HepG2 (cell line): ENCODE measurements around the gene OR6B2. TPM values are rescaled to one million over a fixed set of nuclear protein-coding genes. Genes with fewer than 3 reads are reported as not detected.

Experiments used
- ATAC-seq: fragments of 200-7000 bp; cut with Tn5 transposase; 3 replicates; pipeline ENCODE4 v1.9.1; 2020; ENCODE audit warnings: mild to moderate bottlenecking, moderate library complexity
- BruUV-seq: library from RNA; stranded (reverse); fragments of 400-500 nt; replicated peaks from 2 replicates; lab custom pipeline; 2021; lab: Mats Ljungman, UMichigan
- CTCF ChIA-PET: fragments of 300-600 bp; formaldehyde crosslinking; extraction: SDS; loops from one replicate; lab custom pipeline; 2021; ENCODE audit warnings: low total read pairs, inconsistent platforms, low intra/inter-chr PET ratio; lab: Yijun Ruan, JAX
- POLR2A ChIA-PET: fragments of 350-600 bp; sonication (Branson Sonifier 250); formaldehyde crosslinking; loops from one replicate; lab custom pipeline; 2020; ENCODE audit warnings: antibody characterized with exemption, inconsistent platforms; lab: Yijun Ruan, JAX
- DNase-seq: peaks from one replicate; pipeline ENCODE4 v3.0.0-alpha.2; 2015; ENCODE audit warnings: low spot score
- FAIRE-seq: peaks from 3 replicates; lab custom pipeline; 2011; peaks lifted over from hg19 to GRCh38; lab: Jason Lieb, UNC
- H2AFZ ChIP-seq: one replicate; pipeline ENCODE4 v1.6.1; 2011; ENCODE audit warnings: low read length, inconsistent platforms
- H3K27ac ChIP-seq: fragments of 300-600 bp; 3 replicates; pipeline ENCODE4 v1.8.0; 2011; ENCODE audit warnings: mixed run types, mild to moderate bottlenecking, mixed read lengths, low read length, inconsistent platforms; ENCODE audit not compliant: insufficient read depth; ENCODE audit errors: extremely low read length
- H3K27me3 ChIP-seq, 2 experiments: fragments of 200-600 bp in 1 of 2; 2 replicates in 1 of 2; 3 replicates in 1 of 2; pipeline versions ENCODE4 v1.6.0 to v1.8.0; 2011; ENCODE audit warnings: low read length in 2 of 2, mild to moderate bottlenecking in 2 of 2, moderate library complexity in 2 of 2, inconsistent platforms in 1 of 2; ENCODE audit not compliant: insufficient read depth in 2 of 2, control insufficient read depth in 1 of 2
- H3K36me3 ChIP-seq, 2 experiments: fragments of 200-600 bp in 1 of 2; replicated peaks in 1 of 2; 2 replicates in 1 of 2; 3 replicates in 1 of 2; pipeline versions ENCODE4 v1.5.1 to v1.8.0; 2011; ENCODE audit warnings: low read length in 2 of 2, inconsistent platforms in 1 of 2; ENCODE audit not compliant: insufficient read depth in 2 of 2, control insufficient read depth in 1 of 2
- H3K4me1 ChIP-seq: 2 replicates; pipeline ENCODE4 v1.5.1; 2012; ENCODE audit warnings: low read length, inconsistent platforms; ENCODE audit not compliant: insufficient read depth
- H3K4me2 ChIP-seq: 2 replicates; pipeline ENCODE4 v1.6.0; 2011; ENCODE audit warnings: low read depth, low read length, inconsistent platforms
- H3K4me3 ChIP-seq, 3 experiments: fragments of 200-600 bp in 1 of 3; sonication (generic), shearing (Covaris generic) in 1 of 3; replicated peaks in 1 of 3; 2 replicates each; pipeline ENCODE4 v1.5.1; 2011 to 2016; ENCODE audit warnings: low read length in 3 of 3, inconsistent platforms in 2 of 3, low read depth in 2 of 3, mild to moderate bottlenecking in 2 of 3, control low read depth in 1 of 3, mixed read lengths in 1 of 3; ENCODE audit not compliant: insufficient read depth in 1 of 3
- H3K79me2 ChIP-seq: one replicate; pipeline ENCODE4 v1.6.1; 2011; ENCODE audit warnings: low read length, inconsistent platforms; ENCODE audit not compliant: insufficient read depth
- H3K9ac ChIP-seq: 2 replicates; pipeline ENCODE4 v1.6.0; 2011; ENCODE audit warnings: mild to moderate bottlenecking, low read depth, low read length, inconsistent platforms; ENCODE audit not compliant: insufficient read depth
- H3K9me3 ChIP-seq: 2 replicates; pipeline ENCODE4 v1.5.1; 2012; ENCODE audit warnings: mild to moderate bottlenecking, low read length
- H4K20me1 ChIP-seq: 2 replicates; pipeline ENCODE4 v1.6.0; 2011; ENCODE audit warnings: inconsistent platforms, mild to moderate bottlenecking, low read length, moderate library complexity; ENCODE audit not compliant: insufficient read depth
- BRCA1 ChIP-seq: sonication (generic); formaldehyde crosslinking; IDR thresholded peaks from 2 replicates; pipeline ENCODE4 v1.4.0; 2020; ENCODE audit warnings: missing genetic modification reagents
- HOXA5 ChIP-seq: sonication (generic); formaldehyde crosslinking; IDR thresholded peaks from 2 replicates; pipeline ENCODE4 v1.4.0; 2020; ENCODE audit warnings: missing genetic modification reagents
- KDM6A ChIP-seq: IDR thresholded peaks from 2 replicates; pipeline ENCODE4 v1.6.1; 2016; ENCODE audit warnings: low read depth
- MTA1 ChIP-seq: sonication (generic); formaldehyde crosslinking; IDR thresholded peaks from 2 replicates; pipeline ENCODE4 v1.4.0; 2020; ENCODE audit warnings: missing genetic modification reagents, mild to moderate bottlenecking, borderline replicate concordance
- PHF5A ChIP-seq: IDR thresholded peaks from one replicate; pipeline ENCODE4 v1.6.1; 2018; ENCODE audit warnings: low read depth, missing genetic modification reagents; ENCODE audit not compliant: unreplicated experiment
- RFXANK ChIP-seq: IDR thresholded peaks from 2 replicates; pipeline ENCODE4 v1.6.1; 2016
- SALL1 ChIP-seq: sonication (generic); formaldehyde crosslinking; IDR thresholded peaks from 2 replicates; pipeline ENCODE4 v1.8.0; 2022; ENCODE audit warnings: mild to moderate bottlenecking, missing genetic modification reagents
- SNAI1 ChIP-seq: sonication (generic); formaldehyde crosslinking; IDR thresholded peaks from 2 replicates; pipeline ENCODE4 v1.5.0; 2020; ENCODE audit warnings: mild to moderate bottlenecking, missing genetic modification reagents, borderline replicate concordance
- TP53 ChIP-seq: sonication (generic); formaldehyde crosslinking; conservative IDR thresholded peaks from 2 replicates; pipeline ENCODE4 v1.4.0; 2020; ENCODE audit warnings: missing genetic modification reagents
- WIZ ChIP-seq: sonication (generic); formaldehyde crosslinking; IDR thresholded peaks from 2 replicates; pipeline ENCODE4 v1.5.1; 2020; ENCODE audit warnings: mild to moderate bottlenecking, missing genetic modification reagents
- ZBTB10 ChIP-seq: sonication (generic); formaldehyde crosslinking; IDR thresholded peaks from 2 replicates; pipeline ENCODE4 v1.4.0; 2020; ENCODE audit warnings: missing genetic modification reagents, borderline replicate concordance
- ZGPAT ChIP-seq: IDR thresholded peaks from 2 replicates; pipeline ENCODE4 v1.6.1; 2016; ENCODE audit warnings: mild to moderate bottlenecking
- ZNF354B ChIP-seq: sonication (generic); formaldehyde crosslinking; IDR thresholded peaks from 2 replicates; pipeline ENCODE4 v1.8.0; 2022; ENCODE audit warnings: mild to moderate bottlenecking, missing genetic modification reagents
- ZNF574 ChIP-seq: sonication (generic); formaldehyde crosslinking; IDR thresholded peaks from 2 replicates; pipeline ENCODE4 v1.4.0; 2020; ENCODE audit warnings: missing genetic modification reagents
- ZNF629 ChIP-seq: sonication (generic); formaldehyde crosslinking; conservative IDR thresholded peaks from 2 replicates; pipeline ENCODE4 v1.5.0; 2020; ENCODE audit warnings: missing genetic modification reagents
- ZNF644 ChIP-seq: IDR thresholded peaks from 2 replicates; pipeline ENCODE4 v1.6.1; 2016; ENCODE audit warnings: low read depth
- in situ Hi-C: cut with HindIII; loops from 2 replicates; pipeline ENCODE4 v1.10.0; 2017; ENCODE audit warnings: low pct_unique_long_range_greater_than_20kb; ENCODE audit not compliant: extremely low pct_ligation_motif_present
- intact Hi-C: fragments of 100-400 bp; cut with micrococcal nuclease; formaldehyde crosslinking; loops from one replicate; pipeline ENCODE4 v1.10.0; 2022; ENCODE audit not compliant: unreplicated experiment
- polyA plus RNA-seq, 8 experiments: library from polyadenylated mRNA; depleted of rRNA in 3 of 8; stranded (reverse) in 7 of 8; unstranded in 1 of 8; fragments of >200 nt; fragmentation: Illumina TruSeq in 4 of 8; extraction: Trizol in 4 of 8; gene quantifications; 2 replicates each; pipeline versions ENCODE4 v1.2.1 to v1.2.3, GENCODE V29; 2011 to 2016; ENCODE audit warnings: low read depth in 4 of 8, missing spikeins in 1 of 8, mixed read lengths in 1 of 8; ENCODE audit not compliant: insufficient read depth in 1 of 8
- total RNA-seq, 5 experiments: library from RNA; depleted of rRNA; stranded (reverse); fragments of >200 nt; fragmentation: Illumina TruSeq; extraction: Trizol; gene quantifications; 2 replicates each; pipeline ENCODE4 v1.2.3, GENCODE V29; 2016; ENCODE audit warnings: low read depth in 1 of 5
- TF ChIP-seq, protein P1 (sequence below): sonication (generic); formaldehyde crosslinking; IDR thresholded peaks from 2 replicates; pipeline ENCODE4 v1.4.0; 2020; ENCODE audit warnings: missing genetic modification reagents
- TF ChIP-seq, protein P2 (sequence below): sonication (generic); formaldehyde crosslinking; IDR thresholded peaks from 2 replicates; pipeline ENCODE4 v1.5.0; 2020; ENCODE audit warnings: mild to moderate bottlenecking, low read depth, missing genetic modification reagents, borderline replicate concordance

Gene OR6B2
- total and polyA plus RNA-seq, 2 of the 13 experiments (the other 11 are each of a cell fraction or from before 2014, with no cell fraction given) = not detected

DNA sequence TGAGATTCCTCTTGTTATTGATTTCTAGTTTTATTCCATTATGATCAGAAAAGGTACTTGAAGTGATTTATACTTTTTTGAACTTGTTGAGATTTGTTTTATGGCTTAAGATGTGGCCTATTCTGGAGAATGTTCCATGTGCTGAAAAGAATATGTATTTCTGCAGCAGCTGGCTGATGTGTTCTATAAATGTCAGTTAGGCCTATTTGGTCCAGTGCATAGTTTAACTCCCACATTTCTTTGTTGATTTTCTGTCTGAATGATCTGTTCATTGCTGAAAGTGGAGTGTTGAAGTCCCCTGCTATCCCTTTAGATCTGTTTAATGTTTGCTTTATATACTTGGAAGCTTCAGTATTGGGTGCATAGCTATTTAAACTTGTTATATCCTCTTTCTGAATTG lies 7.1 kb upstream of the OR6B2 start:
- no peak for ATAC-seq
- Histone ChIP-seq H3K79me2 (no peaks in the 10 kb centered on the region), H3K4me2 (no peak overlapping the region), H4K20me1 (no peaks in the 10 kb centered on the region), H3K4me1 (no peaks in the 10 kb centered on the region), H3K27me3 (peaks cover 2 to 38% of the 10 kb centered on the region in 2 experiments; a peak in 4 of 5 replicates), H3K9ac (no peak overlapping the region), H3K27ac (no peak overlapping the region), H3K9me3 (no peaks in the 10 kb centered on the region), H3K4me3 (no peak overlapping the region), H3K36me3 (no peaks in the 10 kb centered on the region), H2AFZ (no peak overlapping the region)
- in situ Hi-C loops (no loop called here), intact Hi-C loops (no loop called here)
- CTCF ChIA-PET = no interaction called here
- BruUV-seq = no TSS peak
- POLR2A ChIA-PET = no interaction called here
- no peak for FAIRE-seq
- DNase-seq = no peak
- TF ChIP-seq HOXA5 (CRISPR knock-in tag) (no peak), ZBTB10 (CRISPR knock-in tag) (no peak), KDM6A (CRISPR knock-in tag) (no peak), ZNF644 (no peak), MTA1 (no peak), ZGPAT (CRISPR knock-in tag) (no peak), BRCA1 (CRISPR knock-in tag) (no peak), SNAI1 (CRISPR knock-in tag) (no peak), WIZ (no peak), PHF5A (CRISPR knock-in tag) (no peak), TP53 (CRISPR knock-in tag) (no peak), RFXANK (CRISPR knock-in tag) (no peak), ZNF629 (CRISPR knock-in tag) (no peak), ZNF574 (CRISPR knock-in tag) (no peak), ZNF354B (CRISPR knock-in tag) (no peak), SALL1 (CRISPR knock-in tag) (no peak)
- TF ChIP-seq, protein P1, sequence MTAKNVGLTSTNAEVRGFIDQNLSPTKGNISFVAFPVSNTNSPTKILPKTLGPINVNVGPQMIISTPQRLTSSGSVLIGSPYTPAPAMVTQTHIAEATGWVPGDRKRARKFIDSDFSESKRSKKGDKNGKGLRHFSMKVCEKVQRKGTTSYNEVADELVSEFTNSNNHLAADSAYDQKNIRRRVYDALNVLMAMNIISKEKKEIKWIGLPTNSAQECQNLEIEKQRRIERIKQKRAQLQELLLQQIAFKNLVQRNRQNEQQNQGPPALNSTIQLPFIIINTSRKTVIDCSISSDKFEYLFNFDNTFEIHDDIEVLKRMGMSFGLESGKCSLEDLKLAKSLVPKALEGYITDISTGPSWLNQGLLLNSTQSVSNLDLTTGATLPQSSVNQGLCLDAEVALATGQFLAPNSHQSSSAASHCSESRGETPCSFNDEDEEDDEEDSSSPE (CRISPR knock-in tag) = no peak
- TF ChIP-seq, protein P2, sequence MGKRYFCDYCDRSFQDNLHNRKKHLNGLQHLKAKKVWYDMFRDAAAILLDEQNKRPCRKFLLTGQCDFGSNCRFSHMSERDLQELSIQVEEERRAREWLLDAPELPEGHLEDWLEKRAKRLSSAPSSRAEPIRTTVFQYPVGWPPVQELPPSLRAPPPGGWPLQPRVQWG (CRISPR knock-in tag) = no peak
